GM23248 (cell line): ENCODE data around the gene CACNG4.

Experiments
- EZH2 ChIP-seq: fragments of 200-600 bp; sonication (generic); IDR thresholded peaks from 2 replicates; pipeline ENCODE4 v1.6.1; 2018; ENCODE audit warnings: antibody characterized with exemption, mild to moderate bottlenecking; ENCODE audit not compliant: insufficient read depth, poor library complexity, severe bottlenecking
- EZH2phosphoT487 ChIP-seq: fragments of 200-600 bp; sonication (generic); IDR thresholded peaks from 2 replicates; pipeline ENCODE4 v1.6.1; 2018; ENCODE audit warnings: antibody characterized with exemption, moderate library complexity, mild to moderate bottlenecking, low read depth; ENCODE audit not compliant: insufficient read depth

DNA sequence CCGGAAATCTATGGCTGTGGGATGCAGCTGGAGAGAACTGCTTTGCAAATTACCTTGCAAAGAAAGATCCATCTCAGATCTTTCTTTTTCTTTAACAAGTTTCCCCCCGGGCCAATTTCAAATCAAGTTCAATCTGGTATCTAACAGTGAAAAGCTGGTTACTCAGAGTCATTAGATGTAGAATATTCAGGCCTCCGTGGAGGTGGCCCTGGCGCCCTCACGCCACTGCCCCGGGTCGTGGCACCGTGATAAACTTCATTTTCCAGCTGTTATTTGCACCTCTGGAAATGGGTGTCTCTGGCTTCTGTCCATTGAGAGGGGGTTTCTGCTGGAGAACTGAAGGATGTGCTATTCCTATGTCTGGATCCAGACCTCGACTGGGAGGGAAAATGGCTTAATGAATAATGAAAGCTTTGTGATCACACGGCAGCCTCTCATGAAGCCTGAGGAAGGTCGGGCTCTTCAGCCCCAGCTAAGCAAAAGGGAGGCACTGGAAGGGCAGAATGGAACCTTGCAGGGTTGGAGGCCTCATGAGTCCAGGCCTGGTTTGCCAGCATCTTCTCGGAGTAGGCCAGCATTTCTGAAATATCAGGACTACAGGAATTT lies 30.5 kb downstream of the CACNG4 start:
- TF ChIP-seq EZH2phosphoT487: no peak
- no peak for TF ChIP-seq EZH2
